Measurements from ENCODE around the gene OR1M1.

The OR1M1 gene

GRCh38 chr19:9107375-9107774 lies 20.5 kb downstream of the OR1M1 start, which contains the start of gene OR7G2:
Gene OR7G2 (minus strand): TSS chr19:9107475. CDS start chr19:9103243, 4,232 bp downstream.
- H3K27me3 ChIP-seq (replicated peaks; ENCODE audit: control insufficient read depth, insufficient read depth, low read length) = no peaks in the 10 kb centered on the region

DNA sequence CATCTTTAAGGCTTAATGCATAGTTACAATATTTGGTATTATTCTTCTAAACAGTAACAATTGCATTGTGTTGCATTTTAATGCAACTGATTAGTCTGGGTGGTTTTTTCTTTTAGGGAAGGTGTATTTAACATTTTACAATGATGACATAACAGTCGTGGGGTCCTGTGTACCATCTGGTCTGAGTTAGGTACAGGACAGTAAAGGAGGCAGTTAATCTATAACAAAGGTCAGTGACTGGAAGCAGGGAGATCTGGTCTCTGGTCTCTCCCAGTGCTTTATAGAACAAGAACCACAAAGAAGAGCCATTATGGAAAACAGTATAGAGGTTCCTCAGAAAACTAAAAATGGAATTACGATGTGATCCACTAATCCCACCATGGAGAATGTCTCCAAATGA lies 23.1 kb downstream of the OR1M1 start:
- no peaks in the 10 kb centered on the region for H3K27me3 ChIP-seq (replicated peaks; ENCODE audit: control insufficient read depth, insufficient read depth, low read length)
- H3K4me3 ChIP-seq (replicated peaks; ENCODE audit: low read depth, low read length) = no peak overlapping the region
- no peaks in the 10 kb centered on the region for H3K36me3 ChIP-seq (ENCODE audit: control insufficient read depth, insufficient read depth, low read length)
- no peak for TF ChIP-seq CTCF (IDR thresholded peaks at IDR 0.05; ENCODE audit: insufficient read depth, low read length, poor library complexity, severe bottlenecking)
- DNase-seq (ENCODE audit: extremely low read depth, insufficient read length) = no peak

More at GRCh38 chr19:9107375-9107774, 20.5 kb downstream of the OR1M1 start, which contains the start of gene OR7G2:
- Histone ChIP-seq H3K36me3 (ENCODE audit: control insufficient read depth, insufficient read depth, low read length) (no peaks in the 10 kb centered on the region), H3K4me3 (replicated peaks; ENCODE audit: low read depth, low read length) (no peak within 1 kb of the TSS)
- no peak for TF ChIP-seq CTCF (IDR thresholded peaks at IDR 0.05; ENCODE audit: insufficient read depth, low read length, poor library complexity, severe bottlenecking)
- no peak for DNase-seq (ENCODE audit: extremely low read depth, insufficient read length)

- Histone ChIP-seq H3K27me3 (replicated peaks; ENCODE audit: control insufficient read depth, insufficient read depth, low read length) (no peaks in the 10 kb centered on the region), H3K4me3 (replicated peaks; ENCODE audit: low read depth, low read length) (no peak within 1 kb of the TSS), H3K36me3 (ENCODE audit: control insufficient read depth, insufficient read depth, low read length) (no peaks in the 10 kb centered on the region)
- DNase-seq (ENCODE audit: extremely low read depth, insufficient read length) = no peak
- no peak for TF ChIP-seq CTCF (IDR thresholded peaks at IDR 0.05; ENCODE audit: insufficient read depth, low read length, poor library complexity, severe bottlenecking)
Observed at GRCh38 chr19:9115307-9115813, 28.5 kb downstream of the OR1M1 start, which contains the start of gene OR7G1. Gene OR7G1 (minus strand): TSS chr19:9115763. CDS start chr19:9115763, 0 bp downstream.

DNA sequence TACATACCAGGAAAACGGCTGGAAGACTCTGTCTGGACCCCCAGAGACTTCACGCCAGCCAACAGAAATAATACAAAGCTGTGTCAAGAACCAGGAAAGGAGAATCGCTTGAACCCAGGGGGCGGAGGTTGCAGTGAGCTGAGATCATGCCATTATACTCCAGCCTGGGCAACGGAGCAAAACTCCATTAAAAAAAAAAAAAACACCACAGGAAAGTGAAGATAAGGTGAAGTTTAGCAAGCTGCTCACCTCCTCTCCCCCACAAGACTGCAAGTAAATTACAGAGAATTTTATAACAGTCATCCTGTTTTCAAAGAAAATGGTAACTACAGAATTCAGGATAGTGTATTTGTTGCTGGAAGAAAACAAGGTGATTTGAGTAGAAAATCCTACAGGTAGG lies 29.7 kb downstream of the OR1M1 start:
- Histone ChIP-seq H3K27me3 (replicated peaks; ENCODE audit: control insufficient read depth, insufficient read depth, low read length) (no peaks in the 10 kb centered on the region), H3K36me3 (ENCODE audit: control insufficient read depth, insufficient read depth, low read length) (no peaks in the 10 kb centered on the region), H3K4me3 (replicated peaks; ENCODE audit: low read depth, low read length) (no peak overlapping the region)
- DNase-seq (ENCODE audit: extremely low read depth, insufficient read length) = no peak
- no peak for TF ChIP-seq CTCF (IDR thresholded peaks at IDR 0.05; ENCODE audit: insufficient read depth, low read length, poor library complexity, severe bottlenecking)

GRCh38 chr19:9126900-9127405 lies 40.1 kb downstream of the OR1M1 start, which contains the start of gene OR7G3:
Gene OR7G3 (minus strand): TSS chr19:9126950. CDS start chr19:9126950, 0 bp downstream.
- no peak for DNase-seq (ENCODE audit: extremely low read depth, insufficient read length)
- Histone ChIP-seq H3K27me3 (replicated peaks; ENCODE audit: control insufficient read depth, insufficient read depth, low read length) (no peaks in the 10 kb centered on the region), H3K36me3 (ENCODE audit: control insufficient read depth, insufficient read depth, low read length) (no peaks in the 10 kb centered on the region), H3K4me3 (replicated peaks; ENCODE audit: low read depth, low read length) (no peak within 1 kb of the TSS)
- no peak for TF ChIP-seq CTCF (IDR thresholded peaks at IDR 0.05; ENCODE audit: insufficient read depth, low read length, poor library complexity, severe bottlenecking)

Data from GM06990 (cell line).